NCI-H1092 treated with DMSO at 0.1 percent for 48 hours (cell line): Measurements from ENCODE around the gene OR11A1.
"Not testable (repeated sequence)": the region's sequence is repeated elsewhere in the genome, so short reads cannot be mapped to it uniquely, and the experiment has no call there.

Experiments
- DNase-seq: peaks from one replicate; lab custom pipeline; 2025; lab: John Stamatoyannopoulos, UW

OR11A1 gene

DNA sequence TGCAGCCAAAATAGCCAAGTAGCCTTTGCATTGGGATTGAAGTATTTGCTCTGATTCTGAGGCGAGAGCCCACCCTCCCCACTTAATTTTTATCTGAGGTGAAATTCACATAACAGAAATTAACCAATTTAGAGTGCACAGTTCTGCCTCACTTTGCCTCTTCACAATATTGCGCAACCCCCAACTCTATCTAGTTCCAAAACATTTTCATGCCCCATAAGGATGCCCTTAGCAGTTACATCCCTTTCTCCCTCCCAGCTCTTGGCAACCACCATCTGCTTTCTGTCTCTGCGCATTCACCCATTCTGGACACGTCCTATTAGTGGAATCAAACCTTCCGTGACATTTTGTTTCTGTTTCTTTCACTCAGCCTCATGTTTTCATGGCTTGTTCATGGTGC is 21.9 kb upstream of the OR11A1 start:
- no peak for DNase-seq

DNA sequence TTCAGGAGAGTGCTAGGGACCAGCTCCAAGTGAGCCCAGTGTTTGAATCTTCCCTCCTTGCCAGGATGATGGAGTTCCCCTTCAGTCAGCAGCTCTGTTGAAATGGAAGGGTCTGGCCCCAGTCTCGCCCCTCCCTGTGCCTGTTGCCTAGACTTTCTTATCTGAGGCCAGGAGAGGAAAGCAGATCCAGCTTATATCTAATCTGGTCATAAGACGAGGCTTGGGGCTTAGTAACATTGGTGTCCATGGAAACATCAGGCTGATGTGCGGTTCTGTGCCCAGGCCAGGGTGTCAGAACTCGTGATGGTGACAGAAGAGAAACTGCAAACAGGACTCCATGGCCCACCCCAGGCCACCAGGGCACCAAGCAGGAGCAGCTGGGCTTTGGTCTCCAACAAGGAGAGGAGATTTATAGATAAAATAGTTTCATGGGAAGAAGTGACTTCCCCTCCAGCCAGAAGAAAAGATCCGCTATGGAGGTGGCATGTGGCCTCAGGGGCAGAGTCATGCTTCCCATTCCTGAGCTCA is 21.1 kb upstream of the OR11A1 start:
- DNase-seq, result no peak

GRCh38 chr6:29474996-29475395 is 18.1 kb upstream of the OR11A1 start:
- no peak for DNase-seq

- DNase-seq, result no peak
Observed at GRCh38 chr6:29466241-29466640, 9.4 kb upstream of the OR11A1 start.

- no peak for DNase-seq
Observed at GRCh38 chr6:29465801-29466200, 8.9 kb upstream of the OR11A1 start.

DNA sequence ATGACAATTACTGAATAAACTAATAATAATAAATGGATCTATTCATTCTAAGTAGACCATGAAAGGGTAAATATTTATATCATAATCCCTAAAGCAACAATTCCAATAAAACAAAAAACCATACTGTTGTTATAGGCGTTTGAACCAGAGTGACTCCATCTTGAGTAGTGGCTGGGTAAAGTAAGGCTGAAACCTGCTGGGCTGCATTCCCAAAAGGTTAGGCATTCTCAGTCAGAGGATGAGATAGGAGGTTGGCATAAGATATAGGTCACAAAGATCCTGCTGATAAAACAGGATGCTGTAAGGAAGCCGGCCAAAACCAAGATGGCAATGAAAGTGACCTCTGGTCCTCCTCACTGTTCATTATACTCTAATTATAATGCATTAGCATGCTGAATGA is 8.4 kb upstream of the OR11A1 start:
- DNase-seq, result no peak

DNA sequence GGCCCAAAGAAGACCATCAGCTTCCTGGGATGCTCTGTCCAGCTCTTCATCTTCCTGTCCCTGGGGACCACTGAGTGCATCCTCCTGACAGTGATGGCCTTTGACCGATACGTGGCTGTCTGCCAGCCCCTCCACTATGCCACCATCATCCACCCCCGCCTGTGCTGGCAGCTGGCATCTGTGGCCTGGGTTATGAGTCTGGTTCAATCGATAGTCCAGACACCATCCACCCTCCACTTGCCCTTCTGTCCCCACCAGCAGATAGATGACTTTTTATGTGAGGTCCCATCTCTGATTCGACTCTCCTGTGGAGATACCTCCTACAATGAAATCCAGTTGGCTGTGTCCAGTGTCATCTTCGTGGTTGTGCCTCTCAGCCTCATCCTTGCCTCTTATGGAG is 5.2 kb upstream of the OR11A1 start:
- DNase-seq, result no peak

GRCh38 chr6:29461021-29461814 is 4.3 kb upstream of the OR11A1 start:
- no peak for DNase-seq

DNA sequence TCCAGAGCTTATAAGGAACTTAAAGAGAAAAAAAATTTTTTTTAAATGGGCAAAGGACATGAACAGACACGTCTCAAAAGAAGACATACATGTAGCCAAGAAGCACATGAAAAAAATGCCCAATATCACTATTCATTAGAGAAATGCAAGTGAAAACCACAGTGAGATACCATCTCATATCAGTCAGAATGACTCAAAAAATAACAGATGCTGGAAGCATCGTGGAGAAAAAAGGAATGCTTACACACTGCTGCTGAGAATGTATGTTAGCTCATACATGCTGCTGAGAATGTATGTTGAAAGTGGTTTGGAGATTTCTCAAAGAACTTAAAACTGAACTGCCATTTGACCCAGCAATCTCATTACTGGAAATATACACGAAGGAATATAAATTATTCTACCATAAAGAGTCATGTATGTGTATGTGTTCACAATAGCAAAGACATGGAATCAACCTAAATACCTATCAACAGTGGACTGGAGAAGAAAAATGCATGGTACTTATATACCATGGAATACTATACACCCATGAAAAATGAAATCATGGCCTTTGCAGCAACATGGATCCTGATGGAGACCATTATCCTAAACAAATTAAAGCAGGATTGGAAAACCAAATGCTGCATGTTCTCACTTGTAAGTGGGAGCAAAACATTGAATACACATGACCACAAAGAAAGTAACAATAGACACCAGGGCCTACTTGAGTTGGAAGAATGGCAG is 5.2 kb downstream of the OR11A1 start:
- DNase-seq, result no peak

DNA sequence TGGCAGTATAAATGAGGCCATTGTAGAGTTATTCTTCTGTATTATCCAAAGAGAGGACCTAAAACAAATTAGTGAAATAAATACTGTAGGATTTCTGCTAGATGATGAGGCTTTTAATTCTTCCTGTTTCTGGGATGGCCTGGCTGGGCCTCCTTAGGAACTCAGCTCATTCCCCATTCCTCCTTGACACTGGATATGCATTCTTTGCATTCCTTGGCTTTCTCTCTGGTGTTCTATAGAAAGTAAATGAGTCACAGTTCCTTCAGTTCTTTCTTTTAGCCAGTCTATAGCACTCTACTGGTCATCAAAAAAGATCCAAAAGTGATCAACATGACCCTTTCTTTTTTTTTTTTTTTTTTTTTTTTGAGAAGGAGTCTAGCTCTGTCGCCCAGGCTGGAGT is 9.2 kb downstream of the OR11A1 start:
- no peak for DNase-seq

DNA sequence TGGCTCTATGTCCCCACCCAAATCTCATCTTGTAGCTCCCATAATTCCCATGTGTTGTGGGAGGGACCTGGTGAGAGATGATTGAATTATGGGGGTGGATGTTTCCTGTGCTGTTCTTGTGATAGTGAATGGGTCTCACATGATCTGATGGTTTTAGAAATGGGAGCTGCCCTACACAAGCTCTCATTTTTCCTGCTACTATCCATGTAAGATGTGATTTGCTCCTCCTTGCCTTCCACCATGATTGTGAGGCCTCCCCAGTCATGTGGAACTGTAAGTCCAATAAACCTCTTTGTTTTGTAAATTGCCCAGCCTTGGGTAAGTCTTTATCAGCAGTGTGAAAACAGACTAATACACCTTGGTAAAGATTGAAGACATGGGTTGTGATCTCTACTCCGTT is 12.8 kb downstream of the OR11A1 start:
- DNase-seq, result not testable (repeated sequence)

DNA sequence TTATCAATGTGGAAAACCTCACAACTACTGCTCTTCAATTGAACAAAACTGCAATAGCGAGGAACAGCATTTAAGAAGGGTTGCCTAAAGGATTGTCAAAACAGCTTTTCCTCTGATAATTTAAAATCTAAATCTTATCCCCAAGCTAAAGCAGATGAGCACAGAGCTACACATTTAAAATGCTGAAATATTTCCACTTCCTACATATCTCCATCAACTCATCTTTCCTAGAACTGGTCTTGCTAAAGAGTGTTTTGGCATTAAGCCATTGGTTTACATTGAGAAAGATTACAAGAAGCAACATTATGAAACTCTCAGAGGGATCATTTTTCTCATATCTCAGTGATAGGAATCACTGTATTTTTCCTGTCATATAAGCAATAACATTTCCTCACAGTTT is 14.2 kb downstream of the OR11A1 start:
- DNase-seq, result no peak

- DNase-seq, result no peak
Observed at GRCh38 chr6:29439006-29439405, 17.9 kb downstream of the OR11A1 start, which contains the start of gene OR10C1. OR10C1 (plus strand) TSS chr6:29439306; CDS start chr6:29440016, 710 bp downstream.

GRCh38 chr6:29436730-29437129 is 20.1 kb downstream of the OR11A1 start:
- not testable (repeated sequence) for DNase-seq

GRCh38 chr6:29426654-29427053 is 30.2 kb downstream of the OR11A1 start:
- DNase-seq, result no peak

DNA sequence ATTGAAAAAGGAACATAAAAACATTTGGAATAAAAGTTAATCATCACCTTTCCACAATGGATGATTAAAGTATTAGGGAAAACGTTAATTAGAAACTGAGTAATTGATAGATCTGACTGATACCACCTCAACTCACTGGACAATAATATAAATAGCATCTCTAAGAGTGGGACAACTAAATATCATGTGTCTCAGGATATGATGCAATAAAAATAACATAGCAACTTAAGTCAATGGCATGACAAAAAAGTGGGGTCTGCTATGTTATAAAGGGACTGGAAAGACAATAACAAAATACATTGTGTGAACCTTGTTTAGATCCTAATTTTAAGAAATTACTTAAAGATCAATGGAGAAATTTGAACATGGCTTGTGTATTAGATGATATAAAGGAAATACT is 31.8 kb downstream of the OR11A1 start:
- DNase-seq, result no peak

- DNase-seq, result no peak
Observed at GRCh38 chr6:29424575-29424974, 32.3 kb downstream of the OR11A1 start.

DNA sequence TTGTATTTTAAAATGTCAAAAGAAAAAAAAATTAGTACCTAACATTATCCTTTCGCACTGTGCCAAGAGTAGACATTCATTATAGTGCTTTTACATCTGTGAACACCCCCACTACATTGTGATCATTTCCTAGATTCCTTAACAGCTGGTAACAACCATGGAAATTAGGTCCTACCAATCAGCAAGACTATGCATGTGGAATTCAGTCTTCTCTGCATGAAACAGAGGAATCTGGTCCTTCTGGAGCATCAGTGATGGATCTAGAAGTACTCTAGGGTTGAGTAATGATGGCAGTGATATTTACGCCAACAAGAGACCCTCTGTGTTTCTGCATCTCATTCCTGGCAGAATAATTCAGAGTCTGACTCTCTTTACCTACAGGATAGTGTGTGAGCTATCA is 32.7 kb downstream of the OR11A1 start:
- no peak for DNase-seq

DNA sequence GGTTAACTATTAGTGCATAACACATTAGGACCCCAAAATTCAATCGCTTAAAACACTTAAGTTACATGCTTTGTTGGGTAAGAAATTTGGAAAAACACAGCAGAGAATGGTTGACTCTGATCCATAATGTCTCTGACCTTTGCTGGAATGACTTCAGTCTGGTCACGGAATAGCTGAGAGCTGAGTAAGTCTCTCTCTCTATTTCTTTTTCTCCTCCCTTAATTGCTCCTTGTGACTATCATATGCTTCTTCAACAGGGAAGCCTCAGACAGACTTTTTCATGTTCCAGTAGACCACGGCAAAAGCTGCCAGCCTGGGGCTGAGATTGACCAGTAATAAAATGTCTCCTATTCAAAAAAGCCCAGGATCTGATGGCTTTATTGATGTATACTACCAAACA is 37.4 kb downstream of the OR11A1 start:
- no peak for DNase-seq

- no peak for DNase-seq
Observed at GRCh38 chr6:29414588-29414987, 42.3 kb downstream of the OR11A1 start, which contains the start of gene OR12D1. OR12D1 (plus strand) TSS chr6:29414928.

DNA sequence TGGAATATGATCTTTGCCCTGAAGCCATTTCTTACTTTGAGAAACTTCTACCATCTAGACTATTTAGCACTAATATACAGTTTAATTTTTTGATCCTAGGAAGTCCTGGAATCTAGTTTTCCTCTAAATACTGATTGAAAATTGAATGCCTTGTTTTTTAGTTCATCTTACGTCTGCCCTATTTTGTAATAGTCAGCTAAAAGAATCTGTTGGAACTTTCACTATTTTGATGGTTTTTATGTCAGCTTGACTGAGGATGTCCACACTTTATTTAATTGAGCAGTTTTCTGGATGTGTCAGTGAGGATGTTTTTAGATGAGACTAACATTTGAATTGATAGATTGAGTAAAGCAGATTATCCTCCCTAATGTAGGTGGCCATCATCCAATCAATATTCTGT is 53.1 kb downstream of the OR11A1 start:
- no peak for DNase-seq

DNA sequence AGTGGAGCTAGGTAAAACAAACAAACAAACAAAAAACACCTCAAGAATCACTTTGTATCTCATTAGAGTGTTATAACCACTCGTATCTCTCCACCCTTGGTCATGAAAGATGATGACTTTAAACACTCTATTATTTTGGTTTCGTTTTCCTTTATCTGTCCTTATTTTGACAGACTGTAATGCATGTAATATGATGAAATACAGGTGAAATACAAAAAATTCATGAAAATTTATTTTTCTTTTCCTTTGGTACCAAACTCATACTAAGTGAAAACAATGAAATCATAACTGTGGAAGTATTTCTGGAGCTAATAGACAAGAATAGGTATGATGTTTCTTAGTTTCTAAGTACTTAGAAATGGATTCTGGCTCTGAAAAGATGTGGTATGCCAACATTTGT is 57.3 kb downstream of the OR11A1 start:
- no peak for DNase-seq

DNA sequence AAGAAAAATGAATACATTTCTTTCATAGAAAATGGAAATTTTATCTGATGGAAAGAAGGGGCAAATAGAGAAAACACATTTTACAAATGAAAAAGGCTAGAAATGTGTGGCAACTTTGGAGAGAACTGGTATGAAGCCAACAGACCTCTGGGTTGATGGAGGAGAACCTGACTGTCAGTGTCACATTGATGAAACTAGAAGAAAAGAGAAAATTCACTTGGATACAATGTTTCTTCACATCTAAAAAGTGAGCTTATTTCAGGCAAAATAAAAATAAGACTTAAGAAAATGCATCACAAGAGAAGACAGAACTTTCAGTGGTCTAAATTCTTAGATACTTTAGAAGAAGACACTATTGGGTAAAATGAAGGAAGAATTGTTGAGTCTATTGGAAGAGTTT is 61.5 kb downstream of the OR11A1 start, which contains the start of gene OR12D2:
Gene OR12D2, plus strand, starts transcription at position 301 of the 400 bp plus-strand sequence. CDS start 1,069 bp downstream, outside the sequence.
- DNase-seq, result no peak
